Measurements from ENCODE around the gene PROSER3.

DNA sequence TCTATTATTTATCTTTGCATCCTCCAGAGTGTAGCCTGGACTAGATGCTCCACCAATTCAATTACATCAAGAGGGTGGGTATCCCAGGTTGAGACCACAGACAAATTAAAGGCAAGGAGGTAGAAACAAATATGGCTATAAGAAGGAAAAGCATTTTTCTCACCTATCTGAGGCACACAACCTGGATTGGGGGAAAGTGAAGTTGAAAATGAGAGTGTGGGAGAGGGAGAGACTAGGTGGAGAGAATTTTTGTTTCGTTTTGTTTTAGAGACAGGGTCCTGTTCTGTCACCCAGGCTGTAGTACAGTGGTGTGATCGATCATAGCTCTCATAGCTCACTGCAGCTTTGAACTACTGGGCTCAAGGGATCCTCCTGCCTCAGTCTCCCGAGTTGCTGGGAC lies 60.5 kb downstream of the PROSER3 start:
- TF ChIP-seq, protein P1, sequence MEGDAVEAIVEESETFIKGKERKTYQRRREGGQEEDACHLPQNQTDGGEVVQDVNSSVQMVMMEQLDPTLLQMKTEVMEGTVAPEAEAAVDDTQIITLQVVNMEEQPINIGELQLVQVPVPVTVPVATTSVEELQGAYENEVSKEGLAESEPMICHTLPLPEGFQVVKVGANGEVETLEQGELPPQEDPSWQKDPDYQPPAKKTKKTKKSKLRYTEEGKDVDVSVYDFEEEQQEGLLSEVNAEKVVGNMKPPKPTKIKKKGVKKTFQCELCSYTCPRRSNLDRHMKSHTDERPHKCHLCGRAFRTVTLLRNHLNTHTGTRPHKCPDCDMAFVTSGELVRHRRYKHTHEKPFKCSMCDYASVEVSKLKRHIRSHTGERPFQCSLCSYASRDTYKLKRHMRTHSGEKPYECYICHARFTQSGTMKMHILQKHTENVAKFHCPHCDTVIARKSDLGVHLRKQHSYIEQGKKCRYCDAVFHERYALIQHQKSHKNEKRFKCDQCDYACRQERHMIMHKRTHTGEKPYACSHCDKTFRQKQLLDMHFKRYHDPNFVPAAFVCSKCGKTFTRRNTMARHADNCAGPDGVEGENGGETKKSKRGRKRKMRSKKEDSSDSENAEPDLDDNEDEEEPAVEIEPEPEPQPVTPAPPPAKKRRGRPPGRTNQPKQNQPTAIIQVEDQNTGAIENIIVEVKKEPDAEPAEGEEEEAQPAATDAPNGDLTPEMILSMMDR (IDR thresholded peaks at IDR 0.05), result no peak
- TF ChIP-seq POLR2A (IDR thresholded peaks at IDR 0.05), result no peak

All from uterus (tissue), 2 donors.